Ovary (tissue), 9 donors: ENCODE results near the gene OOEP. TPM values are rescaled to one million over a fixed set of nuclear protein-coding genes. Genes with fewer than 3 reads are reported as not detected.

Experiments
- DNase-seq, 5 donors: peaks; one replicate each; pipeline ENCODE4 v3.0.0-alpha.2; 2019 to 2020
- H3K27ac ChIP-seq, 2 donors: fragments of 200-600 bp; one replicate each; pipeline versions ENCODE4 v1.5.1 to v1.8.0; 2019 to 2022
- H3K27me3 ChIP-seq: fragments of 200-600 bp; one replicate; pipeline ENCODE4 v1.8.0; 2022
- H3K36me3 ChIP-seq: fragments of 200-600 bp; sonication (generic); one replicate; pipeline ENCODE4 v1.5.1; 2019
- H3K4me1 ChIP-seq: one replicate; pipeline ENCODE4 v1.8.1; 2013; ENCODE audit warnings: mild to moderate bottlenecking, moderate library complexity; ENCODE audit not compliant: insufficient read depth
- H3K4me3 ChIP-seq: fragments of 200-600 bp; sonication (generic); one replicate; pipeline ENCODE4 v1.5.1; 2017
- H3K9me3 ChIP-seq, 2 donors: fragments of 200-600 bp in 1 of 2; sonication (generic) in 1 of 2; one replicate each; pipeline versions ENCODE4 v1.5.1 to v1.8.1; 2013 to 2019; ENCODE audit warnings: mild to moderate bottlenecking in 1 of 2, moderate library complexity in 1 of 2
- EP300 ChIP-seq: sonication (generic); formaldehyde crosslinking; IDR thresholded peaks from one replicate; pipeline ENCODE4 v1.6.1; 2017; ENCODE audit warnings: antibody characterized with exemption
- POLR2A ChIP-seq: fragments of 450-650 bp; IDR thresholded peaks from one replicate; pipeline ENCODE4 v1.6.1; 2017; ENCODE audit warnings: antibody characterized with exemption, mild to moderate bottlenecking, moderate library complexity
- WGBS, 3 donors: extraction: QIAGEN DNeasy Blood & Tissue Kit in 1 of 3; methylation state at CpG; one replicate each; pipeline versions ENCODE4 v1.1.5 to v1.1.7; 2013 to 2017; 5-methylcytosine and 5-hydroxymethylcytosine counted together
- intact Hi-C, 4 donors: fragments of 100-400 bp; cut with DNase I; formaldehyde crosslinking; loops; one replicate each; pipeline versions ENCODE4 v1.11.0 to v1.15.1; 2022 to 2023
- polyA plus RNA-seq, 2 donors: library from polyadenylated mRNA; stranded (reverse); fragments of 200-250 nt in 1 of 2; fragments of 350-450 nt in 1 of 2; fragmentation: Illumina TruSeq in 1 of 2; extraction: RNeasy Lipid Tissue Mini Kit (QIAGEN cat#74804) in 1 of 2; gene quantifications; one replicate each; pipeline ENCODE4 v1.2.3, GENCODE V29; 2013 to 2014
- total RNA-seq, 7 donors: library from RNA; depleted of rRNA in 2 of 7; stranded (reverse); fragments of >200 nt in 2 of 7; fragmentation: NEBNext Ultra II Directional in 3 of 7; extraction: Animal tissue kit (Norgen Biotek cat#: 25700) in 3 of 7; gene quantifications; one replicate each; pipeline versions ENCODE4 v1.1.0 to v1.2.4, GENCODE V29; 2016 to 2023
- TF ChIP-seq, protein P1 (sequence below), 3 donors: fragments of 450-650 bp in 2 of 3; fragments of 200-600 bp in 1 of 3; IDR thresholded peaks; one replicate each; pipeline versions ENCODE4 v1.5.1 to v1.8.0; 2016 to 2022; ENCODE audit warnings: antibody characterized with exemption in 3 of 3, mild to moderate bottlenecking in 1 of 3
- donor health status: DM: no; HTN: no; CAD: no; lungs with moderate emphysema.
- donor health status: DM: no; HTN: no; CAD: no.
- donor health status: Bipolar disorder and iron deficiency.
- donor health status: DM: yes; HTN: yes; CAD: no.
- donor health status: DM: no; HTN: no; CAD: no.
- donor health status: DM: yes; HTN: yes; CAD: no.

The OOEP gene
- total and polyA plus RNA-seq, 9 donors, result 0.25 to 1.5 (median 0.56) TPM; not detected in 5

DNA sequence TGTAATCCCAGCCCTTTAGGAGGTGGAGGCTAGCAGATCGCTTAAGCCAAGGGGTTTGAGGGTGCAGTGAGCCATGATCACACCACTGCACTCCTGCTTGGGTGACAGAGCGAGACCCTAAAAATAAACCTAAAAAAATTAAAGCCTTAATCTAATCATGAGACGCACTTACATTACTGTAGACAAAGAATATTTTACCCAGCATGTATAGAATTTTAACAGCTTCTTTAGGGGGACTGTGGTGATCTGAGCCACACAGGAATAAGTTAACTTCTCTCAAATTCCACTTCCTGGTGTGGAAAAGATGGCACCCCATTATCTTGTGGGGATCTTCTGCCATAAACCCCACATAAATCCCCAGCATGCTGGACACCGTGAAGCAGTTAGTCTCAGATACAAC lies 2.3 kb upstream of the OOEP start:
- H3K27ac ChIP-seq, result no peak overlapping the region
- H3K4me1 ChIP-seq, result no peaks in the 10 kb centered on the region
- no peak for DNase-seq
- no peaks in the 10 kb centered on the region for H3K36me3 ChIP-seq
- WGBS, 3 donors, result 95 to 97% (median 96%) methylated on average over 4 of the region's 4 CpGs
- H3K9me3 ChIP-seq, result peaks cover 0 to 3% of the 10 kb centered on the region in 2 donors
- no peak overlapping the region for H3K4me3 ChIP-seq
- intact Hi-C loops, result no loop called here
- H3K27me3 ChIP-seq, result no peaks in the 10 kb centered on the region
- TF ChIP-seq, protein P1, sequence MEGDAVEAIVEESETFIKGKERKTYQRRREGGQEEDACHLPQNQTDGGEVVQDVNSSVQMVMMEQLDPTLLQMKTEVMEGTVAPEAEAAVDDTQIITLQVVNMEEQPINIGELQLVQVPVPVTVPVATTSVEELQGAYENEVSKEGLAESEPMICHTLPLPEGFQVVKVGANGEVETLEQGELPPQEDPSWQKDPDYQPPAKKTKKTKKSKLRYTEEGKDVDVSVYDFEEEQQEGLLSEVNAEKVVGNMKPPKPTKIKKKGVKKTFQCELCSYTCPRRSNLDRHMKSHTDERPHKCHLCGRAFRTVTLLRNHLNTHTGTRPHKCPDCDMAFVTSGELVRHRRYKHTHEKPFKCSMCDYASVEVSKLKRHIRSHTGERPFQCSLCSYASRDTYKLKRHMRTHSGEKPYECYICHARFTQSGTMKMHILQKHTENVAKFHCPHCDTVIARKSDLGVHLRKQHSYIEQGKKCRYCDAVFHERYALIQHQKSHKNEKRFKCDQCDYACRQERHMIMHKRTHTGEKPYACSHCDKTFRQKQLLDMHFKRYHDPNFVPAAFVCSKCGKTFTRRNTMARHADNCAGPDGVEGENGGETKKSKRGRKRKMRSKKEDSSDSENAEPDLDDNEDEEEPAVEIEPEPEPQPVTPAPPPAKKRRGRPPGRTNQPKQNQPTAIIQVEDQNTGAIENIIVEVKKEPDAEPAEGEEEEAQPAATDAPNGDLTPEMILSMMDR (IDR thresholded peaks at IDR 0.05), result no peak
- TF ChIP-seq POLR2A, result no peak

DNA sequence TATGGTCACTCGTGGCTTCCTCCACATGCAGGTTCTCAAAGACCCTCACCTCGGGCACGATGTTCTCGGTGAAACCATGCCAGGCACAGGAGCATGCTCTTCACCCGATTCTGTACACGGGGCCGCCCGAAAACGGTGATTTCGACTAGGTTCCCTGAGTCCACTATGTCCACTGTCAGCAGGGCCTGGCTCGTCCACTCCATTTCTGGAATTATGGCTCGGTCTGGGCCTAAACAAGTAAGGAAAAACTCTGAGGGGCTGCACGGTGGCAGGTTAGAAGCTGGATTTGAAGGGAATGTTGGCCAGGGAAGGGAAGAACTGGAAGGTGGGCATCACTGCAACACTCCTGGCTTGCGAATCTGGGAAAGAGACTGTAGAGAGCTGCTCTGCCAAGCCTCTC lies 540 bp downstream of the OOEP start:
- H3K27ac ChIP-seq, result no peak overlapping the region
- H3K36me3 ChIP-seq, result no peaks in the 10 kb centered on the region
- 89 to 94% (median 94%) methylated on average over 14 of the region's 14 CpGs for WGBS, 3 donors
- no peaks in the 10 kb centered on the region for H3K4me1 ChIP-seq
- no peak overlapping the region for H3K4me3 ChIP-seq
- intact Hi-C loops, result no loop called here
- TF ChIP-seq POLR2A, result no peak
- TF ChIP-seq, protein P1 (IDR thresholded peaks at IDR 0.05), result no peak
- TF ChIP-seq EP300, result no peak
- peaks cover 0 to 3% of the 10 kb centered on the region in 2 donors for H3K9me3 ChIP-seq
- no peaks in the 10 kb centered on the region for H3K27me3 ChIP-seq
- DNase-seq, result no peak

DNA sequence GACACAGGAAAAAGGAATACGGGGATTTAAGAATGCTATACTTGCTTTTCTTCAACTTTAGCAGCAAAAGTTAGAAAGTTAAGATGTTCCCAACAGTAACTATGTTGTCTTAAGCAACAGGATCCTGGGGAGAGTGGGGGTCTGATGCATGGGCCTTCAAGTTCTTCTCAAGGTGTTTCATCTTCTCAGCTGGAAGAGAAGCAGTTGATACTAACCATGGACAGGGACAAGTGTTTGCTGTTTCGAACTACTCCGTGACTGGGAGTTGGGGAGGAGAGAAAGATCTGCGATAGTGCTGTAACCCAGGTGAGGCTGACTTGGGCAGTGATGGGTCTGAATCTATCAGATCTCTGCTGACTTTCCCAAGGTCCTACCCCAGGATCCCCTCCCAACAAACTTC lies 1.0 kb downstream of the OOEP start:
- Histone ChIP-seq H3K4me1 (no peaks in the 10 kb centered on the region), H3K4me3 (no peak overlapping the region), H3K9me3 (peaks cover 0 to 3% of the 10 kb centered on the region in 2 donors), H3K27me3 (no peaks in the 10 kb centered on the region), H3K36me3 (no peaks in the 10 kb centered on the region), H3K27ac (no peak overlapping the region)
- intact Hi-C loops, result no loop called here
- no peak for DNase-seq
- 84 to 89% (median 84%) methylated on average over 4 of the region's 4 CpGs for WGBS, 3 donors
- no peak for TF ChIP-seq EP300
- no peak for TF ChIP-seq POLR2A
- TF ChIP-seq, protein P1 (IDR thresholded peaks at IDR 0.05), result no peak

DNA sequence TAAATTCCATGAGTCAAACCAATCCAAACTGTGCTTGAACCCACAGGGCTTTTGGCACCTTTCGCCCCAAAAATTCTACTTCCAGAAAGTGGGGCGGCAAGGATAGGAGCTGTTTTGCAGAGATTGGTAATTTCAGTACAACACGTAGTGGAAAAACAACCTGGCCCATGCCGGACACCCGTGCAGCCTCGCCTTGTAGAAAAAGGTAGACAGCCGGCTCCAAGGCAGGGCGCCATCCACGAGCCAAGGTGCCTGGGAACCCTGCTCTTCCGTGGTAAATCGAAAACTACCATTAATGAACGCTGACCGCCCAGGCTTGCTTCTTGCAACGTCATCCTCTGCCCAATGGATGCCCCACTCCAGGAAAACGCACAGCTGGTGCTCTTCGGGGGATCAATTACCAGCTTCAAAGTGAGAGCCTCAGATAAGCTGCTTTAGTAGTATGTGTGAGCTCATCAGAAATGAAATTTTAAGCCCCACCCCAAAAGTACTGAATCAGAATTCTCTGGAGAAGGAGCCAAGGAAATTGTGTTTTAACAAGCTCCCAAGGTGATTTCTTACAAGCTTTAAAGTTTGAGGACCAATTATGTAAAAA lies 1.8 kb downstream of the OOEP start:
- TF ChIP-seq POLR2A (no peak), EP300 (no peak)
- TF ChIP-seq, protein P1 (IDR thresholded peaks at IDR 0.05), result no peak
- DNase-seq, result no peak
- WGBS, 3 donors, result 68 to 77% (median 70%) methylated on average over 16 of the region's 16 CpGs
- Histone ChIP-seq H3K4me3 (no peak overlapping the region), H3K36me3 (no peaks in the 10 kb centered on the region), H3K27me3 (no peaks in the 10 kb centered on the region), H3K9me3 (peaks cover 0 to 3% of the 10 kb centered on the region in 2 donors), H3K4me1 (no peaks in the 10 kb centered on the region), H3K27ac (no peak overlapping the region)
- intact Hi-C loops, result no loop called here
